Common myeloid progenitor, CD34-positive (primary cell): ENCODE results near the gene DENND1A.
A peak's percentile ranks its signal among the peaks of the same experiment; 100 is the strongest.

Experiments used
- CTCF ChIA-PET: fragments of 350-600 bp; sonication (Branson Sonifier 250); formaldehyde crosslinking; loops from one replicate; lab custom pipeline; 2021; ENCODE audit warnings: antibody characterized with exemption; lab: Charles Lee
- POLR2A ChIA-PET: fragments of 350-600 bp; sonication (Branson Sonifier 250); formaldehyde crosslinking; loops from one replicate; lab custom pipeline; 2021; ENCODE audit warnings: antibody characterized with exemption; lab: Charles Lee
- DNase-seq, 3 donors: peaks; one replicate each; pipeline versions ENCODE4 v3.0.0 to v3.0.0-alpha.2; 2013
- H3K27ac ChIP-seq, 2 experiments: 1 replicate in 1 of 2; 2 replicates in 1 of 2; pipeline ENCODE4 v1.7.0; 2013; ENCODE audit warnings: inconsistent platforms in 2 of 2, low read length in 2 of 2, mild to moderate bottlenecking in 2 of 2, low read depth in 1 of 2, moderate library complexity in 1 of 2; ENCODE audit not compliant: severe bottlenecking in 2 of 2, insufficient read depth in 1 of 2, poor library complexity in 1 of 2
- H3K27me3 ChIP-seq, 5 experiments: replicated peaks in 2 of 5; 1 replicate in 3 of 5; 2 replicates in 2 of 5; pipeline versions ENCODE4 v1.6.1 to v1.7.0; 2013; ENCODE audit warnings: low read length in 4 of 5, mild to moderate bottlenecking in 2 of 5, moderate library complexity in 2 of 5, inconsistent platforms in 1 of 5; ENCODE audit not compliant: insufficient read depth in 5 of 5, control insufficient read depth in 4 of 5
- H3K36me3 ChIP-seq, 4 experiments: 1 replicate in 2 of 4; 2 replicates in 2 of 4; pipeline versions ENCODE4 v1.6.1 to v1.7.0; 2013; ENCODE audit warnings: low read length in 3 of 4, control low read depth in 1 of 4, mild to moderate bottlenecking in 1 of 4; ENCODE audit not compliant: control insufficient read depth in 4 of 4, insufficient read depth in 4 of 4
- H3K4me1 ChIP-seq, 4 experiments: 1 replicate in 3 of 4; 2 replicates in 1 of 4; pipeline versions ENCODE4 v1.6.1 to v1.7.1; 2013; ENCODE audit warnings: low read length in 3 of 4, mild to moderate bottlenecking in 3 of 4, control low read depth in 1 of 4, inconsistent platforms in 1 of 4, moderate library complexity in 1 of 4; ENCODE audit not compliant: control insufficient read depth in 4 of 4, insufficient read depth in 4 of 4; ENCODE audit errors: control extremely low read depth in 1 of 4
- H3K4me3 ChIP-seq, 7 experiments: 1 replicate in 4 of 7; 2 replicates in 3 of 7; pipeline versions ENCODE4 v1.5.1 to v1.7.0; 2013; ENCODE audit warnings: mild to moderate bottlenecking in 7 of 7, low read length in 6 of 7, moderate library complexity in 6 of 7, inconsistent platforms in 2 of 7, low read depth in 2 of 7, control low read depth in 1 of 7; ENCODE audit not compliant: insufficient read depth in 4 of 7, control insufficient read depth in 1 of 7; ENCODE audit errors: extremely low read depth in 1 of 7
- H3K9me3 ChIP-seq, 5 experiments: 1 replicate in 4 of 5; 2 replicates in 1 of 5; pipeline versions ENCODE4 v1.6.1 to v1.7.1; 2013; ENCODE audit warnings: low read length in 4 of 5, mild to moderate bottlenecking in 2 of 5, inconsistent platforms in 1 of 5, low read depth in 1 of 5, moderate library complexity in 1 of 5; ENCODE audit not compliant: control insufficient read depth in 4 of 5, insufficient read depth in 2 of 5; ENCODE audit errors: control extremely low read depth in 1 of 5
- WGBS: methylation state at CpG from one replicate; pipeline ENCODE4 v1.1.5; 2013; ENCODE audit not compliant: insufficient coverage; 5-methylcytosine and 5-hydroxymethylcytosine counted together

DENND1A gene

DNA sequence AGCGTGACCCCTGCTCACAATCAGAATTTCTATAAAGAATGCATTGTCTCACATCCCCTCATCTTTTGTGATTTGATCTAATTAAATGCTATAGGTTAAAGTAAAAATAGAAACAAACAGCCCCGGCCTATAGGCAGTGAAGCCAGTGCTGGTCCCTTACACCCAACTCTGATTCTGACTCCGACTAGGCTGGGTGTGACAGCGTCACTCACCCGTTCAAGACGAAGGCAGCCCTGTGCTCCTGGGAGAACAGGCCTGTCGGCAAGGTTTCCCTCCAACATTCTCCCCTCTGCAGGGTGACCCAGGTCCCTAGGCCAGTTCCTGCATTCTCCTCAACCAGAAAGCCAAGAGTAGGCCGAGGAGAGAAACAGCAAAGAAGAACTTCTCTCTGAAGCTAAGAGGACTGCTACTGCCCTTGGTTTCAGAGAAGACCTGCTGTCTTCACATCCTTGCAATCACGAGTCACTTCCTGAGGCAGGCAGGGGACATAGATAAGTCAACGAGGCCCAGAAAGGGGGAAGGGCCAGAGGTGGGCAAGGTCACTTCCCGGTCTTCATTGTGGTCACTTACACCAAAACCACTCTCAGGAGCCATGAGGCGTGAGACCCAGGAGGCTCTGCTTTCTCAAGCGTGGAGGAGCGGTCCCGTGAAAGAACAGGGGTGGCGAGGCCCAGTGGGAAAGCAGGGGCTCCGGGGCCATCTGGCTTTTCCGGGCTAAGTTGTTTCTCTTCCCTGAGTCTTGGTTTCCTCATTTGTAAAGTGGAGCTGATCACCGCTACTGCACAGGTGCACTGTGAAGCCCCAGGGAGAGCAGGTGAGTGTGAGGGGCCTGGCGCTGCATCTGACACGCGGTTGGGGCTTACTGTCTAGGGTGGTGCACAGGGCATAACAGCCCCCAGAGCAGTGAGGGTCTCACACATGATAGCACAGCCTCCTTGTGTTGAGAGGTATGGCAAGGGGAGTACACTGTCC, 373.2 kb downstream of the DENND1A start:
- Histone ChIP-seq H3K4me1 (peaks cover 0 to 5% (median 0%) of the 10 kb centered on the region in 4 experiments), H3K9me3 (no peaks in the 10 kb centered on the region), H3K27ac (no peak overlapping the region), H3K27me3 (no peaks in the 10 kb centered on the region), H3K36me3 (peaks cover 0 to 29% (median 9%) of the 10 kb centered on the region in 4 experiments), H3K4me3 (no peak overlapping the region)
- POLR2A ChIA-PET = interaction anchor here (0.6 kb wide), 1 partner anchor 51 kb away, joined by 3 read pairs; no protein-coding TSS in a partner anchor
- WGBS = 92% methylated on average over 20 of the region's 22 CpGs
- CTCF ChIA-PET = interaction anchor here (0.6 kb wide), 1 partner anchor 339 kb away, joined by 3 read pairs; no protein-coding TSS in a partner anchor
- DNase-seq = no peak

DNA sequence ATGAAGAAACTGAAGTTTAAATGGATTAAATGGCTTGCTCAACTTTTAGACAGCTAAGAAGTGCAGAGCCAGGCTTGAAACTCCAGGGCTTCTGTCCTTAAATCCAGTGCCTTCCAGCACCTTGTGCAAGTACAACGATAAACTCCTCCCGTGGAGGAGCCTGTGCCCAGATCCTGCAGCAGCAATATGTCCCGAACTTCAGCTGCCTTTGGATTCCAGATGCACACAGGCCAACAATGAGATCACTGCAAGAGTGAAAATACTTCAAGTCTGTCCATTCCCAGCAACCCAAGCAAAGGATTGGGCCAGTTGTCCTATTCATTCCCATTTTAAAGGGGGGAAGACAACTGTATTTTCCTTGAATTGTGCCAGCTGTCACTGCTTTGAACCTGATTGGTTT, 374.3 kb downstream of the DENND1A start:
- POLR2A ChIA-PET = no interaction called here

DNA sequence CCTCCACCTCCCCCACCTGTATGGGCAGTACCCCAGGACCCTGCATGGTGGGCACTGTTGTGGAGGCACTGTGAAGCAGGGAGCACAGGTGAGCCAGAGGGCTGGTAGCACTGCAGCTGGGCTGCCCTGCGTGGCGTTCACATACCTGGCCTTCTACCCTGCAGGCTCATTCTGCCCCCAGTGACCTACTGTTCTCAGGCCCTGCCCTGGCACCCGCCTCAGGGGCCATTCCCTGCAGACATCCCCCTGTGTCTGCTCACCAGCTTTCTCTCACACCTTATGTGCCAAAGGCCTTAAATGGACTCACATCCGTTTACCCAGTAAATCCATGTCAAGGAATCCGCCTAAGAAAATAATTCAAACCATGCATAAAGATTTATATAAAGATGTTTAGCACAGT, 377.4 kb downstream of the DENND1A start:
- Histone ChIP-seq H3K27ac (no peak overlapping the region), H3K27me3 (no peaks in the 10 kb centered on the region), H3K9me3 (no peaks in the 10 kb centered on the region), H3K4me1 (peaks cover 2 to 20% (median 8%) of the 10 kb centered on the region in 4 experiments), H3K4me3 (no peak overlapping the region), H3K36me3 (peaks cover 0 to 29% (median 9%) of the 10 kb centered on the region in 4 experiments)
- no peak for DNase-seq
- 100% methylated on average over 3 of the region's 5 CpGs for WGBS
- CTCF ChIA-PET = interaction anchor here (0.7 to 0.9 kb wide), 2 partner anchors 9 to 487 kb away, joined by 3 read pairs; no protein-coding TSS in a partner anchor
- POLR2A ChIA-PET = no interaction called here

More for the DNA sequence above, 374.3 kb downstream of the DENND1A start:
- H3K4me3 ChIP-seq = no peak overlapping the region
- CTCF ChIA-PET = no interaction called here
- no peaks in the 10 kb centered on the region for H3K9me3 ChIP-seq
- no peak overlapping the region for H3K27ac ChIP-seq
- no peak for DNase-seq
- H3K36me3 ChIP-seq = peaks cover 0 to 29% (median 9%) of the 10 kb centered on the region in 4 experiments
- peaks cover 0 to 5% (median 0%) of the 10 kb centered on the region in 4 experiments for H3K4me1 ChIP-seq
- 95% methylated on average over 3 of the region's 3 CpGs for WGBS
- H3K27me3 ChIP-seq = no peaks in the 10 kb centered on the region

DNA sequence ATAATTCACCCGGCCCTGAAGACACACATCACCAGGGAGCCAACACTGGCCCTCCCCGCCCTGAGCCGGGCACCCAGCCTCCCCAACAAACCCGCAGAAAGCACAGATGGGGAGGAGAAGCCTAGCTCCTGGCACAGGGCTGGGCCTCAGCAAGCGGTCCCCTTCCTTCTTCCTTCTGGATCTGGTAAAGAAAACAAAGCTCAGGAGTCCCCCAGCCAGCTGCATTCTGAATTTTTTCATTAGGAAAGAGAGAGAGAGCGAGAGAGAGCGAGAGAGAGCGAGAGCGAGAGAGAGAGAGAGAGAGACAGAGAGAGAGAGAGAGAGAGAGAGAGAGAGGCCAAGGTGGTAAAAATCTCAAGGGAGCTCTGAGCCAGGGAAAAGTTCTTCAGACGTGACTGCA, 378.2 kb downstream of the DENND1A start:
- no peak overlapping the region for H3K4me3 ChIP-seq
- H3K27ac ChIP-seq = no peak overlapping the region
- no peaks in the 10 kb centered on the region for H3K27me3 ChIP-seq
- peaks cover 2 to 18% (median 8%) of the 10 kb centered on the region in 4 experiments for H3K4me1 ChIP-seq
- no peak for DNase-seq
- H3K36me3 ChIP-seq = peaks cover 0 to 21% (median 4%) of the 10 kb centered on the region in 4 experiments
- ChIA-PET POLR2A (no interaction called here), CTCF (interaction anchor here (0.7 to 0.9 kb wide), 2 partner anchors 8 to 487 kb away, joined by 3 read pairs; no protein-coding TSS in a partner anchor)
- WGBS = 100% methylated on average over 5 of the region's 10 CpGs
- no peaks in the 10 kb centered on the region for H3K9me3 ChIP-seq

DNA sequence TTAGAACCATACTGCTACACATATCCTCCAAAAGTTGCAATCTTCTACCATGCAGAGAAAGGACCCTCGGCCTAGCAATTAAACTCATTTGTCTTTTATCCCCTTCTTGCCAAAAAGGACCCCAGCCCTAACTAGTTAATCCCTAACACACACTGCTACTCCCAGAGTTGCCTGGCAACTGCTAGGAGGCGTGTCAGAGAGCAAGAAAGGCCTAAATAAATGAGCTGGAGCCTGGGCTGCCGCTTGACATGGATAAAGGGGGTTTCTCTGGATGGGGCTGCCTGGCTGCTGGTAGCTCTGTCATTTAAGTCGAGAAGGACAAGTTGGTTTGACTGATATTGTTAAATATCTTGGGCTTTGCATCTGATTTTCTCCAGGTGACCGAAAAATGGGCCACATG, 379.1 kb downstream of the DENND1A start:
- peaks cover 2 to 15% (median 8%) of the 10 kb centered on the region in 4 experiments for H3K4me1 ChIP-seq
- no peak overlapping the region for H3K27ac ChIP-seq
- peaks cover 0 to 13% (median 2%) of the 10 kb centered on the region in 4 experiments for H3K36me3 ChIP-seq
- no peak overlapping the region for H3K4me3 ChIP-seq
- no peak for DNase-seq
- no peaks in the 10 kb centered on the region for H3K9me3 ChIP-seq
- no peaks in the 10 kb centered on the region for H3K27me3 ChIP-seq
- 100% methylated on average over 3 of the region's 5 CpGs for WGBS
- ChIA-PET POLR2A (no interaction called here), CTCF (no interaction called here)

DNA sequence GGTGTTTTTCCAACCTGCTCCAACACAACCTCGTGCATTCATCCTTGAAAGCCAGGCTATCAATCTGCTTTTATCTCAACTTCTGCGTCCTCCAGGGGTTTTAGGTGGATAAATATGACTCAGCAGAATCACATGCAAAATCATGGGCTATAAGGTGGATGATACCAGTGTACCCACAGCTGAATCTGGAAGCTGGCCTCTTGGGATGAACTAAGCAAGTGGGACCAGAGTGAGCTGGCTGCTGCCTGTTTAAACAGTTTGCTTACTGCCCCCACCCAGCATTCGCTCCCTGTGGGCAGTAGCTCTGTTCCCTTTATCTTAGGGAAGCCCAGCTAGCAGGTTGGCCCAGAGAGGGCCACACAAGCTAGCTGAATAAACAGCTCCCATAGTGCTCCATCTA, 379.9 kb downstream of the DENND1A start:
- Histone ChIP-seq H3K9me3 (no peaks in the 10 kb centered on the region), H3K27ac (no peak overlapping the region), H3K27me3 (no peaks in the 10 kb centered on the region), H3K36me3 (peaks cover 0 to 8% (median under 1%) of the 10 kb centered on the region in 4 experiments), H3K4me1 (peaks cover 2 to 15% (median 8%) of the 10 kb centered on the region in 4 experiments), H3K4me3 (no peak overlapping the region)
- POLR2A ChIA-PET = no interaction called here
- whole genome bisulfite sequencing = 82% methylated on average over 3 of the region's 3 CpGs
- peak in 1 of 3 donors; percentile 13 for DNase-seq
- CTCF ChIA-PET = interaction anchor here (0.9 kb wide), 1 partner anchor 19 kb away, joined by 3 read pairs; no protein-coding TSS in a partner anchor
